ENCODE measurements around the gene C9orf85.

GRCh38 chr9:71928806-71929205 is 17.4 kb downstream of the C9orf85 start:
- TF ChIP-seq CTCF (IDR thresholded peaks at IDR 0.05), result no peak
- no peak for TF ChIP-seq POLR2A (IDR thresholded peaks at IDR 0.05)
